Activated CD4-positive, alpha-beta T cell treated with anti-CD3 and anti-CD28 coated beads, Interleukin-2, amount 50 U/mL, for 24 hours (primary cell): ENCODE results near the gene ZCCHC3.
"Not testable (repeated sequence)": the region's sequence is repeated elsewhere in the genome, so short reads cannot be mapped to it uniquely, and the experiment has no call there.

Source experiments
- DNase-seq, 2 donors: peaks; one replicate each; pipeline ENCODE4 v3.0.0-alpha.2; 2020; ENCODE audit warnings: low read depth in 1 of 2, low spot score in 1 of 2

The ZCCHC3 gene

GRCh38 chr20:297098-297924, at the start of gene ZCCHC3:
Gene ZCCHC3 (plus strand): TSS chr20:297570. CDS start chr20:297587, 17 bp downstream.
- peak; percentile 63 to 73 for DNase-seq

GRCh38 chr20:251354-251753, 46.0 kb upstream of the ZCCHC3 start:
- no peak for DNase-seq

- no peak for DNase-seq
Observed at GRCh38 chr20:252801-253200, 44.6 kb upstream of the ZCCHC3 start.

GRCh38 chr20:253447-253846, 43.9 kb upstream of the ZCCHC3 start:
- not testable (repeated sequence) for DNase-seq

DNA sequence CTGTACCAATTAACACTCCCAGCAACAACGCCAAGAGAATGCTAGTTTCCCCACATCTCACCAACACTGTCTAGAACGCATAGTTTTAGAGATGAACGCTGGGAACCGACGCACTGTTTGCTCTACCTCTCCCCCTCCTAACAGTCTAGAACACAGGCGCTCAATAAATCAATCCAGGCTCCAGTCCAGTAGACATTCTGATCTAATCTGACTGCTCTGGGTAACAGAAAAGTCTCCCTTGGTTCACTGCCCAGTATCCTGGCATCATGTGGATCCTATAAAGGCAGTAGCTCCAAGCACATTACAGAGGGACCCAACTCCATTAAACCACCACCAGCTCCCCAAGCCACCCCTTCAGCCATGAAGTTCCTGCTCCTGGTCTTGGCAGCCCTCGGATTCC, 40.0 kb upstream of the ZCCHC3 start, which contains the start of gene DEFB132:
DEFB132 (plus strand) TSS at position 306 of the 400 bp plus-strand sequence; CDS start at position 361, 55 bp downstream.
- no peak for DNase-seq

- no peak for DNase-seq
Observed at GRCh38 chr20:258269-258858, 39.0 kb upstream of the ZCCHC3 start.

- no peak for DNase-seq
Observed at GRCh38 chr20:258963-259362, 38.4 kb upstream of the ZCCHC3 start.

GRCh38 chr20:259981-260380, 37.4 kb upstream of the ZCCHC3 start:
- DNase-seq, result no peak

DNA sequence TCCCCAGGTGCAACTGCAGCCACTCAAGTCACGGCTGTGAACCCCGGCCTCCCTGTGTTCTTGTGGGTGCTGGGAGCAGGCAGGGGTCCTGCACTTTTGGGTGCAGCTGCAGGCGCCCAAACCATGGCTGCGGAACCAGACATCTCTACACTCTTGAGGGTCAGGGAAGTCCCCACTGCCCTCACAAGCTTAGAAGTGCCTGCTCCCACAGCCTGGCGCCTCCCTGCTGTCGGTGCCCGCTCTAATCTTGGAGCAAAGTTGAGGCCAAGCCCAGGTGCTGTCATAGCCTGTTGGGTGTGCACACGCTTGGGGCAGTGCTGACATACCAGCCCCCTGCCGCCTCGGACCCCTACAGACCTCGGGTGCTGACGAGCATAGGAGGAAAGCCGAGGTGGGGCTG, 33.7 kb upstream of the ZCCHC3 start:
- DNase-seq, result no peak

DNA sequence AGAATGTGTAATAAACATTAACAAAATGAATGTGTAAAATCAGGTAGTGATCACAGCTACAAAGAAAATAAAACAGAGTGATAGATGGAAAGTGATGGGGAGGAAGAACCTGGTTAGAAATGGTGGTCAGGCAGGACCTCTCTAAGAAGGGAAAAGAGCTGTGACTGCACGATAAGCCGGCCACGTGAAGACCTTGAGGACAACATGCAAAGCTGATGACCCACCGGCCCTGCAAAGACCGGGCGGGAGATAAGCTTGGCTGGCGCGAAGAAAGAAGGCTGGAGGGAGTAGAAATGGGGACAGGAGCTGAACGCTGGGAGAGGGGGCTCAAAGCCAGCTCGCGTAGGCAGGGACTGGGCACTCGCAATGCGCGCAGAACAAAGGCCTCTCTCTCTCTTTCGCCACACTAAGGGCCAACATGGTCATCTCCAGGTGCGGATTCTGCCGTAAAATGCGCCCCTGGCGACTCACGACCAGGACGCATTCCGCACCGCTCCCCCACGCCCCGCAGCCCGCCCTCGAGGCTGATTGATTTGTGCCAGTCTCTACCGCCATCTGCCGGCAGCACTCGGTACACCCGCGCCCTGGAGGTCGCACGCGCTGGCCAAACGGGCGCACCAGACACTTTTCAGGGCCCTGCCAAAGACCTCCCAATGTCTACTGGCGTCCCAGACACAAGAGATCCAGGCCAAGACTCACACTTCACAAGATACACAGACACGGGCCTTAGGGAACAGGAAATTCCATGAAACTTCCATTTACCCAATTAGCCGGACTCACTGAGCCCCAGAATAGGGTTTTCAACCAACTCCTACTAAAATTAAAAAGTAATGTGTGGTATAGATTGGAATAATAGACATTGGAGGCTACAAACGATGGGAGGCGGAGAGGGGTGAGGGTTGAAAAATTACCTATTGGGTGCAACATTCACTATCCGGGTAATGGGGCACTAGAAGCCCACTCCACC, 30.5 kb upstream of the ZCCHC3 start:
- DNase-seq, result peak; percentile 84 to 88

DNA sequence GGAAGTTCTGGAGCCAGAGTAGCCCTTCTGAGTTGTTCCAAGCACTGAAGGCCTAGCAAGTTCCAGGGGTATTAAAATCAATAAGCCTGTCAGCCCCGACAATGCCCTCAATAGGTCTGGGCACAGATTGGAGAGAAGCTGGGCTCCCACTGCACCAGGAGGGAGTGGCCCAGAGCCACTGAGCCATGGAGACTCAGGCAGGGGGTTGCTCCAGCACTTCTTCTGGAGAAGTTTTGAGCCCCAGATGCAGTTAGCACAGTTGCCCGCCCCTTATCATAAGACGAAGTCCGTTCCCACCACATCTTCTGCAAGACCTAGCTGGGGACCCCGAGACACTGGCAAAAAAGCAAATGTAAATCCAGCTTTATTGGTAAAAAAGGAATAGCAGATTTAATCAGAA, 26.9 kb upstream of the ZCCHC3 start:
- DNase-seq, result no peak

DNA sequence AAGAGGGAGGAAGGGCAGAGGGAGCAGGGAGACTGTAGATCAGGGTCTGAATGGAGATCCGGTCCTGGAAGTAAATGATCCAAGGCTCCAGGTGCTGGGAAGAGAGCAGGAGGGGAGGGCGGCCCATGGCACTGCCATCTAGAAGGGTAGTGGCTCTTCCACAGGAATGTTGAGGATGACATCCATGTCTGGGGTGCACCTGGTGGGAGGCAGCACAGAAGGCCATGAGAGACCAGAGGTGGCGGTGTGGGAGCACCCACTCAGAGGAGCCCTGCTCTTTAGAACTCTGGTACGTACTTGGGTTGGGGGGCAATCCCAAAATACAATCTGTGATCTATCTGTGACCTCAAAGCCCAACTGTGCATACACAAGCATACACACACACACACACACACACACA, 26.3 kb upstream of the ZCCHC3 start:
- DNase-seq, result no peak

DNA sequence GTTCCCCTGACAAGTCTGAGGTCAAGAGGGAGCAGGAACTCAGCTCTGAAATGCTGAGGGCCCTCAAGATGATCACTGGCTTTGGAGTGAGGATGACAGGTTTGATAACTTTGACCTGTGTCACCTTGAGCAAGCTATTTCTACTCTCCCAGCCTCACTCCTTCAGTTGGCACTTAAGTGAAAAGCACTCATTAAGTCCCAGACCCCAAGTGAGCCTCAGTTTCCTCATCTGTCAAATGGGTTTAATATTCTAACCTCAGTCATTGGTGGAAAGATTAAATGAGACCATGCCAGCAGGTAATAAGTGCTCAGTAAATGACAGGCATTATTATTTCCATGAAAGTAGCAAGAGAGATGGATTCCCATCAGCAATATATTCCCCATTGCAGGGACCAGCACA, 25.8 kb upstream of the ZCCHC3 start:
- DNase-seq, result no peak

DNA sequence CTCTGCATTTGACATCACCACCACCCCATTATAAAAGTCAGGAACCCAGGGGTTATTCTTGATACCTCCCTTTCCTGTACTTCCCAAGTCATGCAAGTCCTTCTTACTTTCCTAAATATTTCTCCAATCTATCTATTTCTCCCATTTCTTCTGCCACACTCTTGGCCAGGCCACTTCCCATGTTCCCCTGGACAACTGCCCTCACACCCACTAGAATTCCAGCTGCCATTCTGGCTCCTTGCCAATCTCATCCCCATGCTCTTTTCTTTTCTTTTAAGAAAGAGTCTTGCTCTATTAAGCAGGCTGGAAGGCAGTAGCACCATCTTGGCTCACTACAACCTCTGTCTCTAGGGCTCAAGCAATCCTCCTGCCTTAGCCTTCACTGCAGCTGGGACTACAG, 24.7 kb upstream of the ZCCHC3 start:
- no peak for DNase-seq

DNA sequence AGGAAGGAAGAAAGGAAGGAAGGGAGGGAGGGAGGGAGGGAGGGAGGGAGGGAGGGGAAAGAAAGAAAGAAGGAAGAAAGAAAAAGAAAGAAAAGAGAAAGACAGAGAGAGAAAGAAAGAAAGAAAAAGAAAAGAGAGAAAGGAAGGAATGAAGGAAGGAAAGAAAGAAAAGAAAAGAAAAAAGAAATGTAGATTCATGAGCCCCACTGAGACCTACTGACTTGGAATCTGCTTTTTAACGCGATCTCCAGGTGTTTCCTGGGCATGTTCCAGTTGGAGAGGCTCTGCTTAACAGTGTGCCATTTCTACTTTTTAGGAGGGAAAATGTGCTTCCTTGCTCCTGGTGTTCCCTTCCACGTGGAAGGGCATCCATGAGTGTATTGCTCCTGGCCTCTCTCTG, 23.5 kb upstream of the ZCCHC3 start:
- DNase-seq, result no peak

DNA sequence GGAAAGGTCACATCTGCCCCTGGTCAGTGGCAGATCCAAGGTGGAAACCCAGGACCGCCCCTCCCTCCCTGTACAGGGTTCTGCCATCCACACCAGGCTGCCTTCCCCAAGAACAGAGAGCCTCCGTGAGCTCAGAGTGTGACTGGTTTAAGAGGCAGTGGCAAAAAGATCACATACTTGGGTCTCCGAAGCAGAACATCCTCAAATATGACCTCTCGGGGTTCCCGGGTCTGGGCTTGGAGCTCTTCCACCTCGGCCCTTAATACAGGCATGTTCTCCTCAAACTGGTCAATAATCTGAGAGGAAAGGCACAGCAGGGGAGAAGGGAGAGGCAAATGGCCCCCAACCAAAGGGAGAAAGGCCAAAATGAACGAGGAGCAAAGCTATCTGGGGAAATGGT, 21.6 kb upstream of the ZCCHC3 start:
- no peak for DNase-seq

DNA sequence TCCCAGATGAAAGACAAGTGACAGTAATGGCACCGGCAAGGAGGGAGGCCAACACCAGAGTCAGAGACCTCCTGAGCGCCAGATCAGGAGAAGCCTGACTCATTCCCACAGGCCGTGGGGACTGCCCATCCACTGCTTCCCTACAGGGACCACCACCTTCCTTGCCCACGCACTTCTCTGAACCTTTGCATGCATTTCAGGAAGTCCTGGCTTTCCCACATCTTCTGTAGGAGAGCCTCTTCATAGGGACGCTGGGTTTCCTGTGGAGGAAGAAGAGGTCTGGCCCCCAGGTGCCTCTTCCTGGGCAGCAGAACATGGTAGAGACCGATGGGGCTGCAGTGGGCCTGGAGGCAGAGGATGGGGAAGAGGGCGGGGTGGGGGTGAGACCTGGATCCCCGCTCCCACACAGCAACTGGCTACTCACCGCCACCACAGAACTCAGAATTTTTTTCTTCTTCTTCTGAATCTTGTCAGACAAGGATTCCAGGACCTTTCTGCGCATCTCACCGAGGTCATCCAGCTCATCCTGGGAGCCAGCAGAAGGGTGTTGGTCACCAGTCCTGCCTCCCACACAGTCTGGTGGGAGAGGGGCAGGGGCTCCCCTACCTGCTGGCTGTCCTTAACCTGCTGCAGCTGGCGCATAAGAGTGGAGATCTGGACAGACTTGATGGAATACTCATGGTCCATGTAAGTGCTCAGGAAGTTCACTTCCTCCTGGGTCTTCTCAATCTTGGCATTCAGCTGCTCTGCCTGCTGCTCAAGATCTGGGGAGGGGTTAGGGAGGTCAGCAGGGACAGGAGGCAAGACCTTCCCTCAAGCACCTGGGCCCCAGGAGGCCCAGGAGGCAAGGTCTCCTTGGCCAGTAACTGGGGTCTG, 20.5 kb upstream of the ZCCHC3 start:
- no peak for DNase-seq

DNA sequence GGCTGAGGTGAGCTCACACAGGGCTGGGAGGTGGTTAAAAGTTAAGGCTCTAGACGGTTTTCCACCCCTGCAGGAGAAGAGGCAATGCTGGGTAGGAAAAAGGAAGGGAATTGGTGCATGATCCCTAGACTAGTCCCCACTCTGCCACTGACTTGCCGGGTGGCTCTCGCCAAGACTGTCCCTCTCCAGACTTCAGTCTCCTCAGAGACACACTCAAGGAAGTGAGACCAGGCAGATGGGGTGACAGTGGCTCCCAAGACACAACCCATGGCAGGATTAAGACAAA, 19.9 kb upstream of the ZCCHC3 start:
- no peak for DNase-seq

GRCh38 chr20:278181-278580, 19.2 kb upstream of the ZCCHC3 start:
- no peak for DNase-seq

DNA sequence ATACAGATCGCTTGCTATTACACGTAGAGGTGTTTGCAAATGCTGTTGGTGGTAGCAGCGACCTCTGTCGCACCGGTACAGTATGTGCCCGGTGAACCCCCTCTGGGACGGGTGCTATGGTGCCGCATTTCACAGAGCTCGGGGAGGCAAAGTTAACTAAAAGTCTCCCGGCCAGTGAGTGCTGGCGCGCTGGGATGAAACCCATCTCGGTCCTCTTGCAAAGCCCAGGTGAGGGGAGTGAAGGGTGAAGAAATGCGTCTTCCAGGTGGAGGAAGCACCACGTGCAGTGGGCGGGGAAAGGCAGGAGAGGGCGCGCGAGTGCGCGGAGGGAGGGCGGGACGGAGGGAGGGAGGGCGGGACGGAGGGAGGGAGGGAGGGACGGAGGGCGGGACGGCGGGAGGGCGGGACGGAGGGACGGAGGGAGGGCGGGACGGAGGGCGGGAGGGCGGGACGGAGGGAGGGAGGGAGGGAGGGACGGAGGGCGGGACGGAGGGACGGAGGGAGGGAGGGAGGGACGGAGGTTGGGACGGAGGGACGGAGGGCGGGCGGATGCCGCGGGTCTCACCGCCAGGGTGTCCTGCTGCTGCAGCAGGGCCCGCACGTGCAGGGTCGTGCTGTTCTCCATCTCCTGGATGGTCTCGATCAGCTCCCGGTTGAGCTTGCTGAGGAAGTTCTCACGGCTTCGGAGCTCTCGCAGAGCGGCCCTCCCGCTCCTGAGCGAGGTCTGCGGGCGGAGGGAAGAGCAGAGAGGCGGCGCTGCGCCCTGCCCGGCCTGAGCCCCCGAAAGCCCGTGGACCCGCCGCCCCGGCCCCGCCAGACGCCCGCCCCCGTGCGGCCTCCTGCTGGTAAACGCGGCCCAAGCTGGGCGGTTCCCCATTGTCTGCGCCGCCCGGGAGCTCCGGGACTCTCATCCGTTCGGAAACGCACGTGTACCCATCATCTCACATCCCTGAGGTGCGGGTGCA, 18.5 kb upstream of the ZCCHC3 start:
- no peak for DNase-seq
